ENCODE measurements around the gene NRL.

DNA sequence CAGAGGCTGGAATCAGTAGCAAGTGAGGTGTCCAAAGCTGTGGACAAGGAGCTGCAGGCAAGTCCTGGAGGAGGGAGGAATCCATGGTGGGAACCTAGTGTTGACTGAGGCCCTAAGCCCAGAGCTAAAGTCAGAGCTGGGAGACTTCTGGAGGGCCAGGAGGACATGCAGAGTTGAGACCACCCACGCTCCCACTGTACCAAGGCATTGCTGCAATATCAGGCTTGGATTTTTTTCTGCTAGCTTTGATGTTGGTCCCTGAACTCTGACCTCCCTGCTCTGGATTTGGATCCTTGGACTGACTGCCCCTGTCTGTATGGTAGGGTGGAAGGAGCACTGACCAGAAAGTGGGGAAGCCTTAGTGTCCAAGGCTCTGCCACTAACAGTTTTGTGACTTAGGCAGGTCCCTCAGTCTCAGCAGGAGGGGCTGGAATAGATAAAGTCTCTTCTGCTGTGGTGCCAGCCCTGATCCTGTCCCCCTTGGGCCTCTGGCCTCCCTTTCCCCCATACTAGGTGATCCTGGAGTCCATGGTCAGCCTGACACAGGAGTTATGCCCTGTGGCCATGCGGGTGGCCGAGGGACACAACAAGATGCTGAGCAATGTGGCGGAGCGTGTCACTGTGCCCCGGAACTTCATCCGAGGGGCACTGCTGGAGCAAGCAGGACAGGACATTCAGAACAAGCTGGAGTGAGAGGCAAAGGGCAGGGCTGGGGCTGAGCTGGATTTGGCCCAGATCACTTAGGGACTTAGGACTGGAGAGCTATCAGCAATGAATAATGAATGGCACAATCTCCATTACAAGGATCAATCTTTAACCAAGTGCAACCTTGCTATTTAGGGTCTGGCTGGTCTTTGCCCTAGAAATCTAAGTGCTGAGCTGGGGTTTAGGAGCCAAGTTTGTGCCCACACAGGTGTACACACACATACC lies 53.5 kb downstream of the NRL start:
- TF ChIP-seq, protein P1, sequence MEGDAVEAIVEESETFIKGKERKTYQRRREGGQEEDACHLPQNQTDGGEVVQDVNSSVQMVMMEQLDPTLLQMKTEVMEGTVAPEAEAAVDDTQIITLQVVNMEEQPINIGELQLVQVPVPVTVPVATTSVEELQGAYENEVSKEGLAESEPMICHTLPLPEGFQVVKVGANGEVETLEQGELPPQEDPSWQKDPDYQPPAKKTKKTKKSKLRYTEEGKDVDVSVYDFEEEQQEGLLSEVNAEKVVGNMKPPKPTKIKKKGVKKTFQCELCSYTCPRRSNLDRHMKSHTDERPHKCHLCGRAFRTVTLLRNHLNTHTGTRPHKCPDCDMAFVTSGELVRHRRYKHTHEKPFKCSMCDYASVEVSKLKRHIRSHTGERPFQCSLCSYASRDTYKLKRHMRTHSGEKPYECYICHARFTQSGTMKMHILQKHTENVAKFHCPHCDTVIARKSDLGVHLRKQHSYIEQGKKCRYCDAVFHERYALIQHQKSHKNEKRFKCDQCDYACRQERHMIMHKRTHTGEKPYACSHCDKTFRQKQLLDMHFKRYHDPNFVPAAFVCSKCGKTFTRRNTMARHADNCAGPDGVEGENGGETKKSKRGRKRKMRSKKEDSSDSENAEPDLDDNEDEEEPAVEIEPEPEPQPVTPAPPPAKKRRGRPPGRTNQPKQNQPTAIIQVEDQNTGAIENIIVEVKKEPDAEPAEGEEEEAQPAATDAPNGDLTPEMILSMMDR (conservative IDR thresholded peaks at IDR 0.05 in 1 of 2, IDR thresholded peaks at IDR 0.05 in 1 of 2; ENCODE audit: low read depth in 1 of 2, low read length in 2 of 2) = no peak
- TF ChIP-seq EZH2 (IDR thresholded peaks at IDR 0.05; ENCODE audit: low read length, missing control alignments) = no peak

Data from fibroblast of lung (primary cell).